Left ventricle myocardium inferior (tissue), 1 donor: Measurements from ENCODE around the gene AP2B1. TPM values are rescaled to one million over a fixed set of nuclear protein-coding genes. Genes with fewer than 3 reads are reported as not detected.

Experiments
- DNase-seq: peaks from one replicate; pipeline ENCODE4 v3.0.0-alpha.2; 2020
- H3K27ac ChIP-seq: fragments of 200-600 bp; replicated peaks from 2 replicates; pipeline ENCODE4 v1.8.0; 2021
- H3K27me3 ChIP-seq: fragments of 200-600 bp; 2 replicates; pipeline ENCODE4 v1.8.0; 2021; ENCODE audit warnings: low read depth
- H3K36me3 ChIP-seq: fragments of 200-600 bp; 2 replicates; pipeline ENCODE4 v1.8.0; 2021
- H3K4me1 ChIP-seq: fragments of 200-600 bp; 2 replicates; pipeline ENCODE4 v1.8.0; 2021
- H3K4me3 ChIP-seq: fragments of 200-600 bp; 2 replicates; pipeline ENCODE4 v1.8.0; 2021; ENCODE audit warnings: mild to moderate bottlenecking, moderate library complexity
- H3K9me3 ChIP-seq: fragments of 200-600 bp; replicated peaks from 2 replicates; pipeline ENCODE4 v1.8.0; 2021
- intact Hi-C: fragments of 100-400 bp; cut with micrococcal nuclease; formaldehyde crosslinking; loops from one replicate; pipeline ENCODE4 v1.11.0; 2022
- total RNA-seq: library from RNA; stranded (reverse); fragmentation: NEBNext Ultra II Directional; extraction: Animal tissue kit (Norgen Biotek cat#: 25700); gene quantifications from one replicate; pipeline ENCODE4 v1.2.1, GENCODE V29; 2021
- TF ChIP-seq, protein P1 (sequence below): fragments of 200-600 bp; IDR thresholded peaks from 2 replicates; pipeline ENCODE4 v1.8.0; 2021; ENCODE audit warnings: antibody characterized with exemption, mild to moderate bottlenecking, borderline replicate concordance
- donor health status: DM: no; HTN: yes; CAD: no; lungs with severe emphysema.

Gene AP2B1
- total RNA-seq, 1 donor from 2014 or later: 113 TPM

DNA sequence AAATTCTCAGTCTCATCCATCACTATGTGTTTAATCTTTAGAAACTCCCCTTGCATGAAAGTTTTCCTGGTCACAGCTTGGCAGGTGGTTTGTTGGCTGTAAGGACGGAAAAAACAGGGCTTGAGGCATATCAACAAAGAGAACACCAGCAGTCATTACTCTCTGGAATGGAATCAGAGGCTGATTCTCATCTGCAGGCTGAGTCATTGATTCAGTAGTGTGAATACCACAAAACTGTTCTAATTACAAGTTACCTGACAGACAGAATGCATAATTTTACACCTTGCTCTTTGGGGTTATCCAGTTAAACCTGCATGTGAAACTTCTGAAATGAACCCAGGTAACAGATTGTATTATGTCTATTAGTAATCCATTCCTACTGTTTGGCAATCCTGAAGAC is 38.1 kb upstream of the AP2B1 start:
- intact Hi-C loops: no loop called here
- H3K9me3 ChIP-seq: no peaks in the 10 kb centered on the region
- peaks cover 6% of the 10 kb centered on the region for H3K4me1 ChIP-seq
- no peak overlapping the region for H3K4me3 ChIP-seq
- H3K36me3 ChIP-seq: no peaks in the 10 kb centered on the region
- H3K27me3 ChIP-seq: peaks cover 17% of the 10 kb centered on the region
- H3K27ac ChIP-seq: no peak overlapping the region
- TF ChIP-seq, protein P1, sequence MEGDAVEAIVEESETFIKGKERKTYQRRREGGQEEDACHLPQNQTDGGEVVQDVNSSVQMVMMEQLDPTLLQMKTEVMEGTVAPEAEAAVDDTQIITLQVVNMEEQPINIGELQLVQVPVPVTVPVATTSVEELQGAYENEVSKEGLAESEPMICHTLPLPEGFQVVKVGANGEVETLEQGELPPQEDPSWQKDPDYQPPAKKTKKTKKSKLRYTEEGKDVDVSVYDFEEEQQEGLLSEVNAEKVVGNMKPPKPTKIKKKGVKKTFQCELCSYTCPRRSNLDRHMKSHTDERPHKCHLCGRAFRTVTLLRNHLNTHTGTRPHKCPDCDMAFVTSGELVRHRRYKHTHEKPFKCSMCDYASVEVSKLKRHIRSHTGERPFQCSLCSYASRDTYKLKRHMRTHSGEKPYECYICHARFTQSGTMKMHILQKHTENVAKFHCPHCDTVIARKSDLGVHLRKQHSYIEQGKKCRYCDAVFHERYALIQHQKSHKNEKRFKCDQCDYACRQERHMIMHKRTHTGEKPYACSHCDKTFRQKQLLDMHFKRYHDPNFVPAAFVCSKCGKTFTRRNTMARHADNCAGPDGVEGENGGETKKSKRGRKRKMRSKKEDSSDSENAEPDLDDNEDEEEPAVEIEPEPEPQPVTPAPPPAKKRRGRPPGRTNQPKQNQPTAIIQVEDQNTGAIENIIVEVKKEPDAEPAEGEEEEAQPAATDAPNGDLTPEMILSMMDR: no peak
- no peak for DNase-seq

DNA sequence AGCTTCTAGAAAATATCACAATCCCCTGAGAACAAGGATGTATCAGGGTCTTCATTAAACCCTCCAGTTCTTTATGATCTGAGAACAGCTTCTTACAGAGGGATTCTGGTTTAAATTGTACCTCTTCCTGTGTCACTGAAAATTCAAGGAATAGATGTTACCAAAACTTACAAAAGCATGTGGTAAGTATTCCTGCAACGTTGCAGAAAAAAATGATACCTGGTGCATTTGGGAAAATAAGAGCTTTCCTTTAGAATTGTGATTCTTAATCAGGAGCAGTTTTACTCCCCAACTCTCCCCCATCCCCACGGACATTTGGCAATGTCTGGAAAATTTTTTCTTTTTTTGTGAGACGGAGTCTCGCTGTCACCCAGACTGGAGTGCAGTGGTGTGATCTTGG is 33.8 kb upstream of the AP2B1 start:
- DNase-seq: no peak
- intact Hi-C loops: no loop called here
- Histone ChIP-seq H3K4me3 (no peak overlapping the region), H3K4me1 (peaks cover 6% of the 10 kb centered on the region), H3K27me3 (peaks cover 50% of the 10 kb centered on the region), H3K9me3 (no peaks in the 10 kb centered on the region), H3K27ac (no peak overlapping the region), H3K36me3 (no peaks in the 10 kb centered on the region)
- TF ChIP-seq, protein P1: no peak

DNA sequence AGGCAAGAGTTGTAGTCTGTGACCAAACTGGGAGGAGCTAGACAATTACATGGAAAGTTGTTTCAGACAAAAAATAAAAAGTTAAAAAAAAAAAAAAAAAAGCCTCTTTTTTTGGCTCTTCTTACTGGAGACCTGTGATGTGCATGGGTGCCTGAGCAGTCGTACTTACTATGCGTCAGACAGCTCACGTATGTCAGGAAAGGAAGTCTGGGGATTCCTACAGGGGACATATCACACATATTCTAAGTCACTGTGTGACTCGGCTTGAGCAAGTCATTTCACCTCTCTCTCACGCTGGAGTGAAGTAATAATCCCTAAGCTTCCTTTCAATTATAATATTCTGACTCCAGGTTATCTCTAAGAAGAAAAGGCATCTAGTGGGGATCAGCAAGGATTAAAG is 32.5 kb upstream of the AP2B1 start:
- Histone ChIP-seq H3K36me3 (no peaks in the 10 kb centered on the region), H3K4me1 (no peaks in the 10 kb centered on the region), H3K27me3 (peaks cover 64% of the 10 kb centered on the region), H3K4me3 (no peak overlapping the region), H3K9me3 (no peaks in the 10 kb centered on the region), H3K27ac (no peak overlapping the region)
- intact Hi-C loops: no loop called here
- no peak for DNase-seq
- TF ChIP-seq, protein P1: no peak

DNA sequence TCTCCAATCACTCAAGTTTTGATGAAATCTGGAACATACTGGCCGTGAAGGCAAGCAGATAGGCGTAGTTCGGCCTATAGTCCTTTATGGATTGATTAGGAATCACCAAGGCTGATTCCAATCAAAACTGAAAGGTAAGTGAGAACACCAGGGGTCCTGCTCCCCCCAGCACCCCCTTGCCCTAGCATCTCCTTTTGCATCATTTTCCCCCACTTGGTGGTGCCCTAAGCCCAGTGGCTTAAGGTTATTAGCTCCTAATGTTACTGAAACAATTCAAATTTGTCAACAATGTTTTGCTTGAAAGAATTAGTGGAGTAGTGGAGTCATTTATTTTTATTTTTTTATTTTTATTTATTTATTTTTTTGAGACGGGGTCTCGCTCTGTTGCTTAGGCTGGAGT is 31.4 kb upstream of the AP2B1 start:
- H3K4me1 ChIP-seq: no peaks in the 10 kb centered on the region
- no peaks in the 10 kb centered on the region for H3K9me3 ChIP-seq
- no peak overlapping the region for H3K27ac ChIP-seq
- H3K27me3 ChIP-seq: peaks cover 66% of the 10 kb centered on the region
- intact Hi-C loops: no loop called here
- no peak overlapping the region for H3K4me3 ChIP-seq
- TF ChIP-seq, protein P1: peak; percentile 21
- DNase-seq: no peak
- H3K36me3 ChIP-seq: no peaks in the 10 kb centered on the region

DNA sequence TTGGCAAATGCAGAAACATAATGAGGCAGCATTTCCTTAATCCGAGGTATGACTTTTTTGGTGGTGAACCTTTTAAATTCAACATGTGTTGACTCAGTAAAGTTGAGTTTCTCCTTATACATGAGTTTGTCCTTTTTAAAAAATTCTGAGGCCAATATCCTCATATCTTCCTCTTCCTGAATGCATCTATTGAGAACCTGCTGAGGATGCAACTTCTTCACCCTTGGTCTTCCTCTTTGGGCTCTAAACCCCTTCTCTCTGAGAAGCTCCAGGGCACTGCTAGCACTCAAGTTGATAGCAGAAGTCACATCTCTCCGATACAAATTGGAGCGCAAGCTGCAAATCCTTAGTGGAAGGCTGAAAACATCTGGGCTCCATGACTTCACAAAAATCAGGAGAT is 29.8 kb upstream of the AP2B1 start:
- Histone ChIP-seq H3K27me3 (peaks cover 62% of the 10 kb centered on the region), H3K9me3 (no peaks in the 10 kb centered on the region), H3K4me1 (no peaks in the 10 kb centered on the region), H3K4me3 (no peak overlapping the region), H3K27ac (no peak overlapping the region), H3K36me3 (no peaks in the 10 kb centered on the region)
- intact Hi-C loops: no loop called here
- no peak for DNase-seq
- TF ChIP-seq, protein P1: no peak
